HG03097 (cell line): ENCODE measurements around the gene DBR1.

Source experiments
- ATAC-seq: cut with Tn5 transposase; IDR thresholded peaks from one replicate; pipeline ENCODE4 v1.9.1; 2021; ENCODE audit not compliant: unreplicated experiment, low FRiP score

Gene DBR1

GRCh38 chr3:138124706-138125355 lies 49.9 kb downstream of the DBR1 start:
- ATAC-seq, result no peak

DNA sequence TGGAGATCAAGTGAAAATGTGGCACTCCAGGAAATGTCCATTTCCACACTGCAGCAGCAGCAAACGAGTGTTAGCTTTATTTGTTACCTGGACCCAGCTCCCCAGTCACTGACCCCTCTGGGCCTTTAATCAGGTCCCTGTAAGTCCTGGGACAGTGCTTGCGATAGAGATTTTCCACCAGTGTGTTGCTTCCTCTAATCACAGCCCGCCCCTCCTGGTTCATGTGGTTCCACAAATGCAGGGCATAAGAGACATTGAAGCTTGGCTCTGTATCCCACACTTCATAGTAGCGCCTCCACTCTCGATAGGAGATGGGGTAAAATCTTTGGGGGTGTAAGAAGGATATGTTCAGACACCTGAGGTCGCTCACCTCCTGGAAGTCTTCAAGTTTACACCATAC lies 50.5 kb downstream of the DBR1 start:
- ATAC-seq, result no peak

- no peak for ATAC-seq
Measured at GRCh38 chr3:138119423-138119766, 55.3 kb downstream of the DBR1 start.

DNA sequence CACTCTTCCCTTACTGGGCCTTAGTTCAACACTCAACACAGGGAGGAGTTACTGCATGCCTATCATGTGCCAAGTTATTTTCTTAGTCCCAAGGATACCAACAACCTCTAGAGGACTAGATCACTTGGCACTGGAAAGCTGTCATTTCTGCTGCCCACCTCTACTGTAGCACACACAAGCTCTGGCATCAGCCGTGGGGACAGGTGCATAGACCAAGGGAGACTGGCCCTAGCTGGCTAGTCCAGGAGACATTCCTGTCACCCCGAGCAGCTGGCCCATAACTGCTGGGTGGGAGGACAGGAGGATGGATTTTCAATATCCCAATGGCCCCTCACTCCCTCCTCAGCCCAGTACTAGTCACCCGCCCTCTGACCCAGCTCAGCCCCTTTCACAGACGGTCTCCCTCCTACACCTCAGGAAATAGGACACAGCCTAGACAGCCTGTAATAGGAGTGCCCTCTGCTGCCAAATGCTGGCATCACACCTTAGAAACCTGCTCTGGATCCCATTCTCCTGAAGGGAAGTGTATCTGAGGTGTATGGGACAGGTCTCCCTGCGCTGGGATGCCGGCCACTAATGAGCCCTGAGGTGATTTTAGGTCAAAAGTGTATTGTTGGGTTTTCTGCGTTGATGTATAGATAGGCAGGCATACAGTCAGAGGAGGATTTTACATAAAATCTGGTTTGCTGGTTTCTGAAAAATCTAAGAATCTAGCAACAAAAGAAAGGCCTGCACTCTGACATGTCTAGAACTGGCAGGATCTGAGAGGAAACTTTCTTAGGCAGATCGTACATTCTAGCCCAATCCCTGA lies 55.9 kb downstream of the DBR1 start:
- no peak for ATAC-seq

GRCh38 chr3:138114988-138115971 lies 59.4 kb downstream of the DBR1 start, which contains the start of gene DZIP1L:
DZIP1L (minus strand) TSS chr3:138115608; CDS start chr3:138103971, 11,637 bp downstream.
- ATAC-seq, result peak; percentile 83

DNA sequence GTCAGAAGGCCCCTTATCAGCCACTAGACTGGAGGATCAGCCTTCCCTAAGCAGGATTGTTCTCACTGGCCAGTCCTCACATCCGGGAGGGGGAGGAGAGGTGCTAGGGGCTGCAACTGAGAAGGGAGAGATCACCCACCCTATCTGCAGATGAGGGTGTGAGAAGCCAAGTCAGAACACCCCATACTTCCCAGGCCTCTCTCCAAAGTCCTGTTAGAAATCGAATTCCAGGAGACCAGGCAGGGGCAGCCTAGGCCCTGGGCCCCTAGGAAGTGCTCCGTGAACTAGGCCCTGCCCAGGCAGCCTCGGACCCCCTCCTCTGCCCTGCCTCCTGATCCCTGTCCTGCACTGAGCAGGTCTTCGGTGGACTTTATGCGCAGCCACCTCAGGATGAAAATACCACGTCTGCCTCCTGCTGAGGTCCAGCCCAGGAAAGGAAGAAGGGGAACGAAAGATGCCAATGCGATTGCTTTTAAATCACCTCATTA lies 60.2 kb downstream of the DBR1 start:
- no peak for ATAC-seq

DNA sequence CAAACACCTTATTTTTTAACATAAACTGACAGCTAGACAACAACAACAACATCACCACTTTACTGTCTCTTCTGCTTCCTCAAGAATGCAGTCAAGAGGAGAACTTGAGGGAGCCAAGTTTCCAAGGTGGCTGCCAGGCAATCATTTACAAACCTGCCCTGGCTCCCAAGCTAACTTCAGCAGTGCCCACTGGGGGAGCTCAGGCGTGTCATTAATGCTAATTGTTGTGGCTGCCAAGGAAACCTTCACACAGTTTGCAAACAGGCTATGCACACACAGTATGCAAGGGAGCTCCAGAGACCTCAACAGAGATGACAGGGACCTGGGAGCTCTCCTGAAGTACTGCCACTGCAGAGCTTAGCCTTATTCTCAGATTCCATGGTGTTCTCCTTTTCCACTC lies 61.4 kb downstream of the DBR1 start:
- ATAC-seq, result no peak

- ATAC-seq, result no peak
Measured at GRCh38 chr3:138112362-138112761, 62.4 kb downstream of the DBR1 start.
